ENCODE data around the gene AP3D1. TPM values are rescaled to one million over a fixed set of nuclear protein-coding genes. Genes with fewer than 3 reads are reported as not detected.
"Not testable (repeated sequence)": the region's sequence is repeated elsewhere in the genome, so short reads cannot be mapped to it uniquely, and the experiment has no call there.

Gene AP3D1
- total RNA-seq: 111 and 175 TPM in 2 replicates

DNA sequence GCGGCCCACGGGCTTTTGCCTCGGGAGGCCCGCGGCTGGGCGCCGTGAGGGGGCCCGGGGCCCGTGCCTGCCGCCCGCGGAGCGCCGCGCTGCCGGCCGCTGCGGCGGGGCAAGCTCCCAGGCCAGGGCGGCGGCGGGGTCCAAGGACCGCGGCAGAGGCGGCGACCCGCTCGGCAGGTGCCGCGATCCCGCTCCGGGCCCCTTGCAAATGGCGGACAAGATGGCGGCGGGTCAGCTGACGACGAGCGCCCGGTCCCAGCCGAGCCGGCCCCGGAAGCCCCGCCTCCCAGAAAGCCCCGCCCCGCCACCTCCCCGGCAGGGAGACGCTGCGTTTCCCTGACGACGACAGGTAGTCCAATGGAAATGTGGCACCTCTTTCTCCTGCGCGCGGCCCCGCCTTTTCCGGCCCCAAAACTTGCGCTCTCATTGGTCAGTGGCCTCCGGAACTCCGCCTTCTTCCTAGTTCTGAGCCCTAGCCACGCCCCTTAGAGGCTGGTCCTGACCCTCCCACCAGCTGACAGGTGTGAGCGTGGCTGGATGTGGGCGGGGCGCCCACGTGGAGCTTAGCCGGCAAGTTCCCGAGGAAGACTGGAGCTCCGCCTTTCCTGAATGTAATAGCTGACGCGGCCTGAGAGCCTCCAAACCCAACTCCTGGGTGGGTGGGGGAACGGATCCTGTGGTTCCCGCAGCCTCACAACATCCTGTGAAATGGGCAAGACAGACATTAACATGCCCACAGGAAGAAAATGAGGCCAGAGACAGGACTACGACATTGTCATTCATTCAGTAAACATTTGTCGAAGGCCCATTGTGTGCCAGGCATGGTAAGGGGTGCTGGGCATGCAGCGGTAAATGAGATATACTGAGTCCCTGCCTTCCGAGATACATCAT, at the start of gene AP3D1:
Gene AP3D1 (minus strand): TSS at position 228 of the 891 bp plus-strand sequence. CDS start 232 bp downstream, outside the sequence.
- peak; percentile 98 for DNase-seq (ENCODE audit: low read depth)

DNA sequence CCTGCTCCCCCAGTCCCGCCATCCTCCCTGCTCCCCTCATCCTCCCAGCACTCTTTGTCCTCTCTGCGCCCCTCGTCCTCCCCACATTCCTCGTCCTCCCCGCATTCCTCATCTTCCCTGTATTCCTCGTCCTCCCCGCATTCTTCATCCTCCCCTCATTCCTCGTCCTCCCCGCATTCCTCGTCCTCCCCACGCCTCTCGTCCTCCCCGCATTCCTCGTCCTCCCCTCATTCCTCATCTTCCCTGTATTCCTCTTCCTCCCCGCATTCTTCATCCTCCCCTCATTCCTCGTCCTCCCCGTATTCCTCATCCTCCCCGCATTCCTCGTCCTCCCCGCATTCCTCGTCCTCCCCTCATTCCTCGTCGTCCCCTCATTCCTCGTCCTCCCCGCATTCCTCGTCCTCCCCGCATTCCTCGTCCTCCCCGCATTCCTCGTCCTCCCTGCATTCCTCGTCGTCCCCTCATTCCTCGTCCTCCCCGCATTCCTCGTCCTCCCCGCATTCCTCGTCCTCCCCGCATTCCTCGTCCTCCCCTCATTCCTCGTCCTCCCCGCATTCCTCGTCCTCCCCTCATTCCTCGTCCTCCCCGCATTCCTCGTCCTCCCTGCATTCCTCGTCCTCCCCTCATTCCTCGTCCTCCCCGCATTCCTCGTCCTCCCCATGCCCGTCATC, 49.4 kb upstream of the AP3D1 start:
- not testable (repeated sequence) for DNase-seq (ENCODE audit: low read depth)

DNA sequence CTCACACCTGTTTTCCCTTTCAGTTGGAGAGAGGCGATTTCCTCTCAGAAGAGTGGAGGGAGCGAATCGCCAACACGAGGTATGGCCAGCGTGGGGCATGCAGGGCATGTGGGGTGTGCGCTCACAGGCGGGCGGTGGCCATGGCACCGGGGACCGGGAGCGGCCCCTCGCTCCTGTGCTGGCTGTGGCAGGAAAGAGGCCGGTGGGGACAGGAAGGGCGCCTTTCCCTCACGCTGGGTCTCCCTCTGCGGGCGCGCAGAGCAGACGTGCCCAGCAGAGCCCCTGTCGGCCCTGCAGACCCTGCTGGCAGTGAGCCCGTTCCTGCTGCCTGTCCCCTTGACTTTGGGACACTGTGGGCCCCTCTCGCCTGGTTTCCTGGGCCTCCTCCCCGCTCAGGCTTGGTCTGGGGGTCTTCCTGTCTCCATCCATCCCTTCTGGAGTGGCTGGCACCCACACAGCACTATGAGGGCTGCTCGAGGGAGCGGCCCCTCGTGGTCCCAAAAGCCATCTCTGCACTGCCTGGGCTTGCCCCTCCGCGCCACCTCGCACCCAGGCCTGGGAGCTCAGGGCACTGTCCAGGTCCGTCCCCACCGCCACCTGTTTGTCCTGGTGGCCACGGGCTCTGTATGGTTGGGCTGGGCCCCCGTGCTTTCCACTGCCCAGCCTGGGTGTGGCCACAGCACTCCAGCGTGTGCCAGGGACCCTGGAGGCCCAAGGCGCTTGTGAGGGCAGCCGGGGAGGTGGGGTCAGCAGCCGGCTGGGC, 48.7 kb upstream of the AP3D1 start:
- no peak for DNase-seq (ENCODE audit: low read depth)

DNA sequence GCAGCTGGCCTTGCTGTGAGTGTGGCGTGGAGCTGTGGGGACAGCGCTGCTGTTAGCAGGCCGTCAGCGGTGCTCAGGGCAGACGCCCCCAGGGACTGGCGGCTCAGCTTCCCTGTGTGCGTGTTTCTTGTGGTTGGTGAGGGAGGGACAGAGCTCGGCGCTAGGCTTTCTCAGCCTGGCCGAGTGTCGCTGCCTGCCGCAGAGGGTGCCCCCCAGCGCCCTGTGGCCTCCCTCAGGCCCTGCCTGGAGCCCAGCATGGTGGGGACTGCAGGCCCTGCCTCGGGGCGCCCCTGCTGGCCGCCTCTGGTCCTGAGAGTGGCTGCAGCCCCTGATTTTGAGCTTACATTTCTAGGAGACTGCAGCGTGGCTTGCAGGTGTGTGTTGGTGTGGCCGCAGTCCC, 47.8 kb upstream of the AP3D1 start:
- DNase-seq (ENCODE audit: low read depth): no peak

DNA sequence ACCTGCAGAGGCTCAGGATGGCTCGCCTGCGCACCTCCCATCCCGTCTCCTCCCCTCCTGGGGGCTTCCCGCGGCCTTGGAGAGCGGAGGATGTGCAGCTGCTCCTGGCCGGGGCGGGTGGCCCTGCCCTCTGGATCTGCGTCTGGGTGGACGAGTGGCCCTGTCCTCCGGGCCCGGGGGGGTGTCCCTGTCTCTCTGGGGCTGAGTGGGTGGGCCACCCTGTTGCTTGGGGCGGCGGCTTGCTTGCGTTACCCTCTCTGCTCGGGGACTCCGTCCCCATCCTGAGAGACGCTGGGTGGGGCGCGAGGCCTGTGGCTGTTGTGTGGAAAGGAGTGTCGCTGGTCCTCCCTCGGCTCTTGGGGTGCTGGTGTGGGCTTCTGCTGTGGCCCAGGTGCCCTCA, 47.0 kb upstream of the AP3D1 start:
- DNase-seq (ENCODE audit: low read depth): no peak

DNA sequence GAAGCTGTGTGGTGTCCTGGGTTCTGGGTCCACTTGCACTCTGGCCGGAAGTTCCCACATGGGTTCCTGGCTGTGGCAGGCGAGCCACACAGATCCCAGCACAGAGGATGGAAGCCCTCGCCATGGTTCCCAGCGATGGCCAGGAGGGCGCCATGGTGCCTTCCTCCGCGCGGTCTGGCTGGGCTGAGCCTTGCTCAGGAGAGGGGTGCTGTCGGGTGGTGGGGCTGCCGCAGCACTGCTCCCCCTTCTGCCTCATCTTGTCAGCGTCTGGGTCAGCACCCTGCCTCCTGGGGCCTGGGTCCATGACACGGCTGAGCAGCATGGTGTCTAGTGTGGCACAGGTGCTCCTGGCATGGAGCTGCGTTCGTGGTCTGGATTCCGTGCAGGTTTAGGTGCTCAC, 45.9 kb upstream of the AP3D1 start:
- no peak for DNase-seq (ENCODE audit: low read depth)

DNA sequence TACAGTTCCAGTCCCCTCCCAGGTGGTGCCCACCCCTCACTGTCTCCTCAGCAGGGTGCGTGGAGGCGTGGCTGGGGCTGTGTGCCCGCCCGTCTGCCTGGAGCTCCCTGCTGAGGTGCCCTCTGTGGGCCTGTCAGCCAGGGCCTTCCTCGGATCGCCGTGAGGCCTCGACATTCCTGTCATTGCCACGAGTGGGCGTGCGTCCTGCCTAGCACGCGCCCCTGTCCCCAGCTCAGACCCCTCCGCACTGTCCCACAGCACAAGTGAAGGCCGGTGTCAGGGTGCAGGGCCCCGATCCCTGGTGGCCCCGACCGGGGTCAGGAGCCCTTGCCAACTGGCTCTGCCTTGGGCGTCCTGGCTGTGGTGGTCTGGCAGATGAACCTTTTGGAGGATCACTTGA, 44.5 kb upstream of the AP3D1 start:
- no peak for DNase-seq (ENCODE audit: low read depth)

DNA sequence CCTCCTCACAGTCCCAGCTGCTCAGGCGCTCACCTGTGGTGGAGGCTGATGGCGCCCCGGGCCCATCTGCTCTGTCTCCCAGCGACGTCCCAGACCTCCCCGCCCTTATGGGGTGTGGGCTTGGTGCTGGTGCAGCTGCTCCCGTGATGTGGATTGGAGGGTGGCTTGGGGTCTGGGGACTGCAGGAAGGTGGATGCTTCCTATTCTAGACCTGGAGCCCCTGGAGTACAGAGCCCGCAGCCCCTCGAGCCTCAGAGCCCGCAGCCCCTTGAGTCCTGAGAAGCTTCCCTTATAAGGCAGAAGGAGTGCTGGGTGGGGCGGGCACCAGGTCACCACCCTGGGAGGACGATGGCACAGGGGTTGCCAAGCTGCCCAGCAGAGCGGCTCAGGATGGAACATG, 44.0 kb upstream of the AP3D1 start:
- no peak for DNase-seq (ENCODE audit: low read depth)

DNA sequence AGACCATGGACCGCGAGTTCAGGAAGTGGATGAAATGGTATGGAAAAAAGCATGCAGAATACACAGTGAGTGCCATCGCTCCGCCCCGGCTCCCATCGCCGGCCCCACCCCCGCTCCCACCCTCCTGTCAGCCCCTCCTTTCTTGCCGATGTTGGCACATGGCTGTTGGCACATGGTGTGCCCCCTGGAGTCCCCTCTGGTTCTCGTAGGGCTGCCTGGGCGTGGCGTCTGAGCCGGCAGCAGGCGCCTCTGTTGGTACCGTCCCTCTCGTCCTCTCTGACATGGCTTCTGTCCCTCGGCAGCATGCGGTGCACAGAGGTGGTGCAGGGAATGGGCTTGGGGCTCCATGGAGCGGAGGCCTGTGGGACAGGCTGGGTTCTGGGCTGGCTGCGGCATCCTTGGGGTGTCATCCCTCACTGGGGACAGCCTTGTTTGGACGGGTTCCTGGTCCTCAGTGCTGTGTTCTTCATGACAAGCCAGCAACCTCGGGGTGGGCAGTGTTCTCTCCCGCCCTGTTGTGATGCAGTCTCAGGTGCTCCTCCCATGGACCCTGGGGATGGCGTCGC, 43.2 kb upstream of the AP3D1 start:
- DNase-seq (ENCODE audit: low read depth): no peak

DNA sequence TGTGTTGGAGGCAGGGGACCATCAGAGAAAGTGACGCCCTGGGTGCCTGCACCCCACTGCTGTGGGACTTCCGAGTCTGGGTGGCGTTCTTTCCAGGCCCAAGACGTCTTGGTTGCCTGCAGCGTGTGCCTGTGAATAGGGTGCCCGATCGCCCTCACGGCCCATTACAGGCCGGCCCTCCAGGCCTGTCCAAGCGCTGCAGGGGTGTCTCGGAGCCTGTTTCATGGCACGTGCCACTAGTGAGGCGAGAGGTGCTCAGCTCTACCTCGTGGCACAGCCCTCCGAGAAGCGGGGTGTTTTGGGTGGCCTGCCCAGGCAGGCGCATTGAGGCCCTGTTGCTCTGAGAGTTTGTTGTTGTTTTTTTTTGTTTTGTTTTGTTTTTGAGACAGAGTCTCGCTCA, 42.4 kb upstream of the AP3D1 start:
- DNase-seq (ENCODE audit: low read depth): no peak

DNA sequence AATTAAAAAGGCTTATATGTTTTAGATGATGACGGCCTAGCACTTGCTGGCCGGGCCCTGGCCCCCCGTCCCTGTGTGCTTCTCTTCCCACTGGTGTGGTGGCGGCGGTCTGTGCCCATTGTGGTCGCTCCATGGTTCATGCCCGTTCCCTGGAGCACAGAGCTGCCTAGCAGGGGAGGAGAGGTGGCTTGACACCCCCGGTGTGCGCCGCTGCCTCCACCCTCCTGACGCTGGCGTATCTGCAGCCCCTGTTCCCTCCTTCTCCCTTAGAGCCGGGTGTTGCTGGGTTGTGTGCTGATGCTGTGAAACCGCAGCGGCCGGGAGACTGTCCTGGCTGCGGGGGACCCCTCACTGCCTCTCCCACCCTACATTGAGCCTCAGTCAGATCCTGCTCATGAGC, 41.5 kb upstream of the AP3D1 start:
- DNase-seq (ENCODE audit: low read depth): no peak

DNA sequence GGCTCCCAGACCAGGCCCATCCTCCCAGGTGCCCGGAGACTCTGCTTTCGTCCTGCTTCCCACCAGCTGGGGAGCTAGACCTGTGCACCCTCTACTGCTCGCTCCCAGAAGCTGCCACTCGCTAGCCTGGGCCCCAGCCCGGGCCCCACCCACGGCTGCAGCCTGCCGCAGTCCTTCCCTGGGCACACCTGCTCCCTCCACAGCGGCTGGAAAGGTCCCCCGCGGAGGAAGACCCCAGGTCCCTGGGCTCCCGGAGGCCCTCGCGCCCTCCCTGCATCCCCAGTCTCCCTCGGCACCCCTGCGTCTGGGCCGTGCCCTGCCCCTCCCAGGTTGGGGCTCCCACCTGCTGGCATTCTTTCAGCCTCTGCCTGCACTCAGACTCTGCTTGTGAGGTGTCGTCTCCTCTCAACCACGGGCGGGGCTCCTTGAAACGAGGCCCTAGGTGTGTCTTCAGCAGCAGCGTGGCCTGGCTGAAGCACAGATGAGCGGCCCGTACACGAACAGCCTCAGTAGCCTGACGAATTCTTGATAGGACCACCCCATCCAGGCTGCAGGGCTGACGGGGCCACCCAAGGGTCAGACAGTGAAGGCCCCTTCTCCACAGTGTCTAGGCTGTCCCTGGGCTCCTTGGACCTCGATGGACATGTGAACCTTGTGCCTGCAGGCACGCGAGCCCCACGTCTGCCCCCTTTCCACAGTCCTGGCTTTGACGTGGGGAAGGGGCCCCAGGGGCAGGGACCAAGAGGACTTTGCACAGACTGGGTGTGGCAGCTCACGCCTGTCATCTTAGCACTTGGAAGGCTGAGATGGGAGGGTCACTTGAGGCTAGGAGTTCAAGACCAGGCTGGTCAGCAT, 40.3 kb upstream of the AP3D1 start:
- no peak for DNase-seq (ENCODE audit: low read depth)

DNA sequence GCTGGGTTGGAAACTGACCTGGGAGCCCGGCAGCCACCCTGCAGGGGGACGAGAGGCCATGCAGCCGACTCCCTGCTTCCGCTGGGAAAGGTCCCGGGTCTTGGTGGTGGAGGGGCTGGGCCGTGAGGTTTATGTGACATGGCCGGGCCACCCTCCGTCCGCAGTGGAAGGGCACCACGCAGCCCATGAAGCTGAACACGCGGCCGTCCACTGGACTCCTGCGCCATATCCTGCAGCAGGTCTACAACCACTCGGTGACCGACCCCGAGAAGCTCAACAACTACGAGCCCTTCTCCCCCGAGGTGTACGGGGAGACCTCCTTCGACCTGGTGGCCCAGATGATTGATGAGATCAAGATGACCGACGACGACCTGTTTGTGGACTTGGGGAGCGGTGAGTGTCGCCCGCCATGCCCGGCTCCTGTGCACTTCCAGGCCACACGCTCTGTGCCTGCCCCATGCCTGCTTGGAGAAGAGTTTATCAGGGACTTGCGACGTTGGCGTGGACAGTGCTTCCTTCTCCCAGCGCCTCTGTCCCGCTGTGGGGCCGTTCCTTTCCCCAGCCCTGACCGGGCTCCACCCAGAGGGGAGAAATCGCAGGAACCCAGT, 39.6 kb upstream of the AP3D1 start:
- no peak for DNase-seq (ENCODE audit: low read depth)

DNA sequence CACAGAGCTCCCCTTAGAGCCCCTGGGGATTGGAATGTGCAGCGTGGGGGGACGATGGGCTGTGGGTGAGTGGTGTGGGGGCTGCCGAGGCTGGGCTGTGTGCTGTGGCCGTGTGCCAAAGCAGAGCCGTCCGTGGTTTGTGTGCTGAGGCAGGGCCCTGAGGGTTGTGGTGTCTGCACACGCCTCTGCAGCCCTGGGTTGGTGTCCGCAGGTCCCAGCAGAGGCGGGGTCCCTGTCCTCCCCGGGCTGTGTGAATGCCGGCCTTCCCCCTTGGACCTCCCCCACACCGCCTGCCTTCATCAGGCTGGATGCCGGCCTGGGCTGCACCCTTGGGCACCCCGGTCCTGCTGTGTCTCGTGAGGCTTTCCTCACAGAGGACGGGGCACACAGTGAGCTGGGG, 38.5 kb upstream of the AP3D1 start:
- DNase-seq (ENCODE audit: low read depth): no peak

DNA sequence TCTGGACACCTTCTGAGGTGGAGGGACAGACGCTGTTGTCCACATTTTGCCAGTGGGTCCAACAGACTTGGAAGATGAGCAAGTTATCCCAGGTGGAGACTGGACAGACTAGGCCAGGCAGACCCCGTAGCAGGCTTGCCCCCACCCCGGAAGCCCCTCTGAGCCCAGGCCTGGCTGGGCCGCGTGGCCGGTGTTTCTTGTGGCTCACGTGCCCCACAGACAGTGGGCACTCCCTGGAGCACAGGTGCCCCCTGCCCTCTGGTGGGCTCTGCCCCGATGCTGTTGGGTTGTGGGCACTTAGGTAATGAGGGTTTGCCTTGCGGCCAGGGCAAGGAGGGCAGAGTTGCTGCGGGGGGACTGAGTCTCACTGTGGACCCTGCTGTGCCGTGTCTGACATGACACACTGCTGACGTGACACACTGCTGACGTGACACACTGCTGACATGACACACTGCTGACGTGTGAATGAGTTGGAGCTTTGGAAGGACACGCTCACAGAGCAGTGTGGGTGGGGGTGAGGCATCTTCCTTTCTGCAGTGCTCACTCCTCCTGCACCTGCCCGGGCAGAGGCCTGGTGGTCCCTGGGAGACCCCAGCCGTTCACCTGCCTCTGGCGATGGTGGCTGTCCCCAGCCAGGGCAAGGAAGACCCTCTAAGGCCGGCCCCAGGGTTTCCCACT, 37.5 kb upstream of the AP3D1 start:
- no peak for DNase-seq (ENCODE audit: low read depth)

DNA sequence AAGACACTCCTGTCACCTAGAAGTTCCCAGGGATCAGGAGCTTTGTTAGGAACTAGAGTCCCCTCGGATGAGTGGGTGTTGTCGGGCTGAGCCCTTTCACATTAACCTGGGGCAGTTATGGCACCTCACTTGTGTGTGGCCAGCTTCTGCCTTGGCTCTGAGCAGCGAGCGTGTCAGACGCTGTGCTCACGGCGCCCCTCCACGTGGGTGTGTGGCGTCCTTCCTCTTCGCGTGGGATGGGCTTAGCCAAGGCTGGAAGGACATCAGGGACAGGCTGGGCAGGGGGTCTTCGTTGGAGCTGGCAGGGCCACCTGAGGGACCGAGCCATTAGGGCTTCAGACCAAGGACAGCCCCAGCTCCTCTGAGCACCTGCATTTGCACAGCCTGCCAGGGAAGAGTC, 35.8 kb upstream of the AP3D1 start:
- no peak for DNase-seq (ENCODE audit: low read depth)

DNA sequence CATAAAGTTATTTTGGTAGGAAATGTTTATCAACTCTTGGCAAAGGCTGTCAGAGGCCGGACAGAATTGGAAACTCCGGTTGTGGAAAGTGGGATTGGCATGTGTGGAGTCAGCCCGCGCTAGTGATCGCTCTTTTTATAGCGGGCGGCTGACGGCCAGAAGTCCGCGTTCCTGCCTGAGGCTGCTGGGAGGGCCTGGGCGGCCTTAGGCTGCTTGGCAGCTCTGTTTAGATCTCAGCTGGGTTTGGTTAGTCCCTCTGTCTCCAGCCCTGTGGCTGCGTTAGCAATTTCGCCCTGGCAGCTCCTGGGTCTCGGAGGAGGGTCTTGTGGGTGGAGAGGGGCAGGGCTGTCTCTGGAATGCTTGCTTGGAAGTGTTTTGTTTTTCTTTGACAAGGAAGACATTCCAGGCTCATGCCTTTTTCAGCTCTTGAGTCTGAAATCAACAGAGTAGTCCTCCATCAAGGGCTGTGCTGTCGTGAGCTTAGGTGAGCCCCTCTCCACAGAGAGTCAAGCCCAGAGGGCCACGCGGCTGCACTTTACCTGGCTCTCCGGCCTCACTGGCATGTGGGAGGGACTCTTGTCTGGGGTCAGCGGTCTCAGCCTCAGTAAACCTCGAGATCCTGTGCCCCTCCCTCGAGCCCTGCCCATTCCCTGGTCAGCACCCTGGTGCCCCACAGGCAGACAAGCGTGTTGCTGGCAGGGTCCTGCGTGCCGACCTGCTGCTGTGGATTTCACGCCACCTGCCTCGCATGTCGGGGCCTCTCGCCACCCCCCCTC, 34.9 kb upstream of the AP3D1 start:
- DNase-seq (ENCODE audit: low read depth): peak; percentile 25

DNA sequence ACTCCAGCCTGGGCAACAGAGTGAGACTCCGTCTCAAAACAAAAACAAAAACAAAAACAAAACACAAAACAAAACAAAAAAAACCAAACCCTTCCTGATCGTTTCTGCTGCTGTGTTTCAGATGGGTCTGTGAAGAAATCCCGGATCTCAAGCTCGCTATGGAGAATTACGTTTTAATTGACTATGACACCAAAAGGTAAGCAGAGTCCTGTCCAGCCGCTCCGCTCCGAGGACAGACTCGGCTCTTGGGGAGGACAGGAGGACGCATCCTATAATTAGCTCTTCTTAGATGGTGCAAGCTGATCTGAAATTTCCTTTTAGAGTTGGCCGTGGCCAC, 34.3 kb upstream of the AP3D1 start:
- no peak for DNase-seq (ENCODE audit: low read depth)

DNA sequence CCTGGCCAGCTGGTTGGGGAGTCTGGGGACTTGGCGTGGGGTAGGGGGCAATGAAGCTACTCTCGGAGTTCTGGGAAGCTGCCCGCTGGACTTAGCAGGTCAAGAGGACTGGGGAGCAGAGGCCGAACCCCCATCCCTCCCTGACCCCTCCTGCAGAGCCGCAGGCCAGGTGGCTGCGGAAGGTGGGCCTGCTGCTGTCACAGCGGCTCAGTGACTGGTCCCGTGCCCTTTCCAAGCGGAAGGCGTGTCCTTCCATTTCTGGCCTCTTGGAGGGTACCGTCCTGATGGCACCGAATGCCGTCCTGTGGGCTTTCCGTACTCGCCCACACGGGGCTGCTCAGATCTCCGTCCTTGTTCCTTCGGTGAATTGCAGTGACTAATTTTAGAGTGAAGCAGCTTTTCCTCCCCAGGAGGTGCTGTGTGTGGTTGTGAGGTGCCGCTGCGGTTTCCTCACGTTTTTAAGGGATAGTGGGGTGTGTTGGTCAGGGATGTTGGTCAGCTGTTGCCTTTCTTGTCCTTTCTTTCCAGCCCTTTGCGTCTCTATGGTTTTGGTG, 33.1 kb upstream of the AP3D1 start:
- DNase-seq (ENCODE audit: low read depth): no peak
